ENCODE results near the gene FRYL.

The FRYL gene

GRCh38 chr4:48557478-48557877 is 222.6 kb downstream of the FRYL start:
- no peak for DNase-seq
- H3K36me3 ChIP-seq = peaks cover 67% of the 10 kb centered on the region
- H3K27me3 ChIP-seq (ENCODE audit: insufficient read depth, low read depth, severe bottlenecking) = no peaks in the 10 kb centered on the region
- H3K4me3 ChIP-seq (ENCODE audit: low read depth, low read length) = no peak overlapping the region
- H3K9me3 ChIP-seq (ENCODE audit: severe bottlenecking) = peaks cover 3% of the 10 kb centered on the region
- peak; percentile 44 for TF ChIP-seq CTCF (IDR thresholded peaks at IDR 0.05; ENCODE audit: low read depth, low read length)
- H3K27ac ChIP-seq = no peak overlapping the region

GRCh38 chr4:48556268-48556667 is 223.8 kb downstream of the FRYL start:
- DNase-seq = no peak
- Histone ChIP-seq H3K27me3 (ENCODE audit: insufficient read depth, low read depth, severe bottlenecking) (no peaks in the 10 kb centered on the region), H3K4me3 (ENCODE audit: low read depth, low read length) (no peak overlapping the region), H3K9me3 (ENCODE audit: severe bottlenecking) (peaks cover 3% of the 10 kb centered on the region), H3K36me3 (peaks cover 70% of the 10 kb centered on the region), H3K27ac (no peak overlapping the region)
- no peak for TF ChIP-seq CTCF (IDR thresholded peaks at IDR 0.05; ENCODE audit: low read depth, low read length)

DNA sequence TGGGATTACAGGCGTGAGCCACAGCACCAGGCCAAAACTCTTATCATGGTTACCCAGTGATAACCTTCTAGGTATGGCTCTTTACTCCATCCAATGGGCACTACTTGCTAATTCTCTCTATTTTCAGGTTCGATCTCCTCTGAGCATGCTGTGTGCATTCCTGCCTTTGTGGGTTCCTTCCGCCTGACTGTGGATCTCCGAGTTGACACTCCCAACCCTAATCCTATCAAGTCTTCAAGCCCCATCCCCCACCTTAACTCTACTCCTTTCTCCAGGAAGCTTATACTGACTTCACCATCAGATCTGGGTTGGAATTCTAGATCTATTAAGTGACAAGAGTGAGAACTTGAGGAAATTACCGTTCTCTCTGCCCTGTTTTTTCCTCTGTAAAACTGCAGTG is 225.5 kb downstream of the FRYL start:
- H3K27me3 ChIP-seq (ENCODE audit: insufficient read depth, low read depth, severe bottlenecking) = no peaks in the 10 kb centered on the region
- no peak overlapping the region for H3K27ac ChIP-seq
- peaks cover 73% of the 10 kb centered on the region for H3K36me3 ChIP-seq
- DNase-seq = peak; percentile 35
- no peak for TF ChIP-seq CTCF (IDR thresholded peaks at IDR 0.05; ENCODE audit: low read depth, low read length)
- peaks cover 3% of the 10 kb centered on the region for H3K9me3 ChIP-seq (ENCODE audit: severe bottlenecking)
- H3K4me3 ChIP-seq (ENCODE audit: low read depth, low read length) = no peak overlapping the region

- no peak for DNase-seq
- no peaks in the 10 kb centered on the region for H3K27me3 ChIP-seq (ENCODE audit: insufficient read depth, low read depth, severe bottlenecking)
- no peak overlapping the region for H3K4me3 ChIP-seq (ENCODE audit: low read depth, low read length)
- H3K9me3 ChIP-seq (ENCODE audit: severe bottlenecking) = peaks cover 3% of the 10 kb centered on the region
- TF ChIP-seq CTCF (IDR thresholded peaks at IDR 0.05; ENCODE audit: low read depth, low read length) = no peak
- peaks cover 77% of the 10 kb centered on the region for H3K36me3 ChIP-seq
- no peak overlapping the region for H3K27ac ChIP-seq
These were observed 226.4 kb downstream of the FRYL start for GRCh38 chr4:48553720-48554119.

DNA sequence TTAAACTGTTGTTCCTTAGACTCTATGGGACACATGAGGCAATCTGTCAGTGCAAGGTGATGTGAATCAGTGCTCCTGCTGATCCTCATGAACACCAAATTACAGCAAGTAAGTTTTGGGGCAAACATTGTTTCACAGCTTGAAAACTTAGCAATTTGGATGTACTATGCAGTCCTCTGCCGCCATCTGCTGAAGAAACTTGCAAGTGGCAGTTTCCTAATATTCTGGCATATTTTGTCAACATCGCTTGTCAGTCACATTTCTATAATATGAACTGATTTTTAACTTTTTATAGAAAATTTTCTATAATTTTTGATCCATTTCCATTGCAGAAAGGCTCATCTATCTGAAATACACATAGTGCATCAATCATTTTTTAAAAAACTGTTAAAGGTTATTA is 233.7 kb downstream of the FRYL start:
- Histone ChIP-seq H3K4me3 (ENCODE audit: low read depth, low read length) (no peak overlapping the region), H3K27ac (no peak overlapping the region), H3K36me3 (peaks cover 73% of the 10 kb centered on the region), H3K9me3 (ENCODE audit: severe bottlenecking) (no peaks in the 10 kb centered on the region), H3K27me3 (ENCODE audit: insufficient read depth, low read depth, severe bottlenecking) (no peaks in the 10 kb centered on the region)
- TF ChIP-seq CTCF (IDR thresholded peaks at IDR 0.05; ENCODE audit: low read depth, low read length) = peak; percentile 48
- DNase-seq = peak; percentile 20

- DNase-seq = no peak
- Histone ChIP-seq H3K36me3 (peaks cover 67% of the 10 kb centered on the region), H3K27ac (no peak overlapping the region), H3K27me3 (ENCODE audit: insufficient read depth, low read depth, severe bottlenecking) (no peaks in the 10 kb centered on the region), H3K9me3 (ENCODE audit: severe bottlenecking) (no peaks in the 10 kb centered on the region), H3K4me3 (ENCODE audit: low read depth, low read length) (no peak overlapping the region)
- TF ChIP-seq CTCF (IDR thresholded peaks at IDR 0.05; ENCODE audit: low read depth, low read length) = no peak
These were observed 236.3 kb downstream of the FRYL start for GRCh38 chr4:48543796-48544195.

Data from WERI-Rb-1 (cell line).